Fibroblast of lung (primary cell): ENCODE data around the gene ARHGAP10. TPM values are rescaled to one million over a fixed set of nuclear protein-coding genes. Genes with fewer than 3 reads are reported as not detected.

Source experiments
- DNase-seq, 2 donors: peaks; one replicate each; pipeline versions ENCODE4 v3.0.0 to v3.0.0-alpha.2; 2010; ENCODE audit warnings: low read depth in 2 of 2
- H2AFZ ChIP-seq: 2 replicates; pipeline ENCODE4 v1.5.1; 2012; ENCODE audit warnings: low read length, control low read depth, inconsistent platforms
- H3K27ac ChIP-seq: 2 replicates; pipeline ENCODE4 v1.5.1; 2011; ENCODE audit warnings: low read length, control low read depth; ENCODE audit not compliant: insufficient read depth
- H3K27me3 ChIP-seq: 2 replicates; pipeline ENCODE4 v1.5.1; 2011; ENCODE audit warnings: mild to moderate bottlenecking, low read length; ENCODE audit not compliant: control insufficient read depth, insufficient read depth
- H3K36me3 ChIP-seq: 2 replicates; pipeline ENCODE4 v1.5.1; 2011; ENCODE audit warnings: low read length; ENCODE audit not compliant: control insufficient read depth, insufficient read depth
- H3K4me1 ChIP-seq: 2 replicates; pipeline ENCODE4 v1.5.1; 2011; ENCODE audit warnings: low read length; ENCODE audit not compliant: control insufficient read depth, insufficient read depth; ENCODE audit errors: extremely low read depth
- H3K4me2 ChIP-seq: 2 replicates; pipeline ENCODE4 v1.5.1; 2011; ENCODE audit warnings: low read length, control low read depth; ENCODE audit not compliant: insufficient read depth; ENCODE audit errors: extremely low read depth
- H3K4me3 ChIP-seq, 4 experiments: fragments of 200-600 bp in 1 of 4; sonication (generic) in 1 of 4; replicated peaks in 1 of 4; 2 replicates each; pipeline ENCODE4 v1.5.1; 2011 to 2016; ENCODE audit warnings: low read length in 4 of 4, low read depth in 3 of 4, mild to moderate bottlenecking in 3 of 4, control low read depth in 2 of 4, inconsistent platforms in 1 of 4, mixed read lengths in 1 of 4; ENCODE audit not compliant: insufficient read depth in 1 of 4; ENCODE audit errors: control extremely low read depth in 1 of 4
- H3K79me2 ChIP-seq: 2 replicates; pipeline ENCODE4 v1.5.1; 2012; ENCODE audit warnings: mild to moderate bottlenecking, low read length, inconsistent platforms; ENCODE audit not compliant: control insufficient read depth, insufficient read depth
- H3K9ac ChIP-seq: 2 replicates; pipeline ENCODE4 v1.5.1; 2011; ENCODE audit warnings: mild to moderate bottlenecking, low read length, control low read depth; ENCODE audit not compliant: insufficient read depth
- H3K9me3 ChIP-seq: 2 replicates; pipeline ENCODE4 v1.5.1; 2012; ENCODE audit warnings: low read depth, low read length; ENCODE audit not compliant: control insufficient read depth, insufficient read depth
- H4K20me1 ChIP-seq: 2 replicates; pipeline ENCODE4 v1.5.1; 2011; ENCODE audit warnings: low read length; ENCODE audit not compliant: control insufficient read depth, insufficient read depth; ENCODE audit errors: extremely low read depth
- EZH2 ChIP-seq: IDR thresholded peaks from 2 replicates; pipeline ENCODE4 v1.5.1; 2012; ENCODE audit warnings: low read length, control low read depth, mild to moderate bottlenecking; ENCODE audit errors: missing control alignments
- polyA plus RNA-seq, 2 donors: library from polyadenylated mRNA; depleted of rRNA in 1 of 2; stranded (reverse) in 1 of 2; unstranded in 1 of 2; fragments of >200 nt; gene quantifications; 2 replicates each; pipeline ENCODE4 v1.2.1, GENCODE V29; 2011 to 2012; ENCODE audit warnings: missing spikeins in 1 of 2
- total RNA-seq: library from RNA; depleted of rRNA; stranded (reverse); fragments of >200 nt; gene quantifications from 2 replicates; pipeline ENCODE4 v1.2.1, GENCODE V29; 2014
- TF ChIP-seq, protein P1 (sequence below), 2 donors: IDR thresholded peaks in 1 of 2; conservative IDR thresholded peaks in 1 of 2; 1 replicate in 1 of 2; 2 replicates in 1 of 2; pipeline ENCODE4 v1.5.1; 2011 to 2012; ENCODE audit warnings: low read length in 2 of 2, control low read depth in 1 of 2, inconsistent platforms in 1 of 2, low read depth in 1 of 2, mild to moderate bottlenecking in 1 of 2

Gene ARHGAP10
- total and polyA plus RNA-seq, 2 donors (not counting 1 experiment from before 2014, with no cell fraction given): 21.6 to 35.8 TPM

DNA sequence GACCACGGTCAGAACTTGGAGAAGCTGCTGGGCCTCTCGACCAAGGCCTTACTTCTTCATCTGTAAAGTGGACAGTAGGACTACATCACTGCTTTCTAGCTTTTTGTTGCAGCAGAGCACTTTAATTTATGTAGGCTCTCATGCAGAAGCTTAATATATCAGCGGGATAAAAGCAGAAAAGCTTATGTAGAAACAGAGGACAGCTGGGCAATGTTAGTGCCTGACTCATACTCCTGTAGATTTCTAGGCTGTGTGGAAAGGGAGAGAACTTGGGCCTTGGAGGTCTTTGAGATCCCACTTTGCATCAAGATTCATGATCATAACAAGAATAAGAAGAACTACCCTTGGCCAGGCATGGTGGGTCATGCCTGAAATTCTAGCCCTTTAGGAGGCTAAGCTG lies 91.2 kb downstream of the ARHGAP10 start:
- Histone ChIP-seq H3K27ac (no peak overlapping the region), H2AFZ (no peak overlapping the region), H3K9me3 (no peaks in the 10 kb centered on the region), H3K9ac (no peak overlapping the region), H3K36me3 (no peaks in the 10 kb centered on the region), H4K20me1 (no peaks in the 10 kb centered on the region), H3K4me1 (peaks cover 9% of the 10 kb centered on the region), H3K4me3 (no peak overlapping the region), H3K27me3 (no peaks in the 10 kb centered on the region), H3K4me2 (no peak overlapping the region), H3K79me2 (peaks cover 5% of the 10 kb centered on the region)
- DNase-seq: peak in 1 of 2 donors; percentile 42
- TF ChIP-seq, protein P1, sequence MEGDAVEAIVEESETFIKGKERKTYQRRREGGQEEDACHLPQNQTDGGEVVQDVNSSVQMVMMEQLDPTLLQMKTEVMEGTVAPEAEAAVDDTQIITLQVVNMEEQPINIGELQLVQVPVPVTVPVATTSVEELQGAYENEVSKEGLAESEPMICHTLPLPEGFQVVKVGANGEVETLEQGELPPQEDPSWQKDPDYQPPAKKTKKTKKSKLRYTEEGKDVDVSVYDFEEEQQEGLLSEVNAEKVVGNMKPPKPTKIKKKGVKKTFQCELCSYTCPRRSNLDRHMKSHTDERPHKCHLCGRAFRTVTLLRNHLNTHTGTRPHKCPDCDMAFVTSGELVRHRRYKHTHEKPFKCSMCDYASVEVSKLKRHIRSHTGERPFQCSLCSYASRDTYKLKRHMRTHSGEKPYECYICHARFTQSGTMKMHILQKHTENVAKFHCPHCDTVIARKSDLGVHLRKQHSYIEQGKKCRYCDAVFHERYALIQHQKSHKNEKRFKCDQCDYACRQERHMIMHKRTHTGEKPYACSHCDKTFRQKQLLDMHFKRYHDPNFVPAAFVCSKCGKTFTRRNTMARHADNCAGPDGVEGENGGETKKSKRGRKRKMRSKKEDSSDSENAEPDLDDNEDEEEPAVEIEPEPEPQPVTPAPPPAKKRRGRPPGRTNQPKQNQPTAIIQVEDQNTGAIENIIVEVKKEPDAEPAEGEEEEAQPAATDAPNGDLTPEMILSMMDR (conservative IDR thresholded peaks at IDR 0.05 in 1 of 2, IDR thresholded peaks at IDR 0.05 in 1 of 2; ENCODE audit: low read depth in 1 of 2, low read length in 2 of 2): no peak
- TF ChIP-seq EZH2: no peak

DNA sequence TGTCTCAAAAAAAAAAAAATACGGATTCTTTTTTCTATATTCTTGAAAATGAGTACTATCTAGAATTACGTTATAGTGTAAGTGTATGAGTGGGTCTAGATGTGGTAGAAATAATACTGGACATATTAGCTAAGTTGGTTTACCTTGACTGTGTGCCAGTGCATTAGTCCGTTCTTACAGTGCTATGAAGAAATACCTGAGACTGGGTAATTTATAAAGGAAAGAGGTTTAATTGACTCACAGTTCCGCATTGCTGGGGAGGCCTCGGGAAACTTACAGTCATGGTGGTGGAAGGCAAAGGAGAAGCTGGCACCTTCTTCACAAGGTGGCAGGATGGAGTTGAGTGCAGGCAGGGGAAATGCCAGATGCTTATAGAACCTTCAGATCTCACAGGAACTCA lies 92.4 kb downstream of the ARHGAP10 start:
- Histone ChIP-seq H3K4me3 (no peak overlapping the region), H3K79me2 (peaks cover 5% of the 10 kb centered on the region), H3K9ac (no peak overlapping the region), H3K36me3 (no peaks in the 10 kb centered on the region), H3K27me3 (no peaks in the 10 kb centered on the region), H3K9me3 (no peaks in the 10 kb centered on the region), H4K20me1 (no peaks in the 10 kb centered on the region), H3K4me1 (peaks cover 9% of the 10 kb centered on the region), H3K4me2 (no peak overlapping the region), H2AFZ (no peak overlapping the region), H3K27ac (no peak overlapping the region)
- TF ChIP-seq EZH2: no peak
- TF ChIP-seq, protein P1 (conservative IDR thresholded peaks at IDR 0.05 in 1 of 2, IDR thresholded peaks at IDR 0.05 in 1 of 2; ENCODE audit: low read depth in 1 of 2, low read length in 2 of 2): no peak
- no peak for DNase-seq

DNA sequence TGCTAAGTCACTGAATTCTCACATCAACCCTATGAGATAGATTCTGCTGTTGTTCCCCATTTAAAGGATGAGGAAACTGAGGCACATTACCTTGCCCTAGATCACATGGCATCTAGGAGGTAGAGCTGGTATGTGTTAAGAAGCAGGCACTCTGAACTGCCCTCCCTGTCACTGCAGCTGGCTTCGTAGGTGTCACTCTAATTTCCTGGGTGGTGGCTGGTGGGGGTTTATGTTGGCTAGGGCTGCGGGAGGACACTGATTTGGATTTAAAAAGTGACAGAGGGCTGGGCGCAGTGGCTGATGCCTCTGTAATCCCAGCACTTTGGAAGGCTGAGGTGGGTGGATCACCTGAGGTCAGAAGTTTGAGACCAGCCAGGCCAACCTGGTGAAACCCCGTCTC lies 93.0 kb downstream of the ARHGAP10 start:
- Histone ChIP-seq H2AFZ (no peak overlapping the region), H3K79me2 (peaks cover 4% of the 10 kb centered on the region), H3K4me2 (no peak overlapping the region), H3K36me3 (no peaks in the 10 kb centered on the region), H3K9me3 (no peaks in the 10 kb centered on the region), H3K9ac (no peak overlapping the region), H3K4me1 (peaks cover 14% of the 10 kb centered on the region), H3K27me3 (no peaks in the 10 kb centered on the region), H3K27ac (no peak overlapping the region), H3K4me3 (no peak overlapping the region), H4K20me1 (no peaks in the 10 kb centered on the region)
- DNase-seq: no peak
- no peak for TF ChIP-seq EZH2
- TF ChIP-seq, protein P1 (conservative IDR thresholded peaks at IDR 0.05 in 1 of 2, IDR thresholded peaks at IDR 0.05 in 1 of 2; ENCODE audit: low read depth in 1 of 2, low read length in 2 of 2): no peak
